C4-2B (cell line): ENCODE measurements around the gene SLC35A3.

Experiments
- CTCF ChIP-seq: fragments of 450-650 bp; conservative IDR thresholded peaks from 2 replicates; pipeline ENCODE4 v1.5.1; 2017; ENCODE audit warnings: mild to moderate bottlenecking
- ZFX ChIP-seq: fragments of 450-650 bp; IDR thresholded peaks from 2 replicates; pipeline ENCODE4 v1.6.1; 2017

GRCh38 chr1:100006688-100007087, 36.9 kb downstream of the SLC35A3 start:
- TF ChIP-seq CTCF: no peak
- TF ChIP-seq ZFX: no peak
